Upper lobe of left lung (tissue), 4 donors: Measurements from ENCODE around the gene SLC5A12.

Experiments
- EP300 ChIP-seq, 4 donors: sonication (generic); formaldehyde crosslinking; IDR thresholded peaks; one replicate each; pipeline ENCODE4 v1.5.1; 2017; ENCODE audit warnings: antibody characterized with exemption in 4 of 4, control low read depth in 2 of 4
- POLR2A ChIP-seq, 4 donors: fragments of 450-650 bp; IDR thresholded peaks; one replicate each; pipeline ENCODE4 v1.5.1; 2016 to 2017; ENCODE audit warnings: antibody characterized with exemption in 4 of 4, mild to moderate bottlenecking in 2 of 4
- POLR2AphosphoS5 ChIP-seq, 2 donors: sonication (generic); formaldehyde crosslinking; IDR thresholded peaks; one replicate each; pipeline ENCODE4 v1.5.1; 2017; ENCODE audit warnings: antibody characterized with exemption in 2 of 2
- TF ChIP-seq, protein P1 (sequence below), 6 experiments: fragments of 450-650 bp in 4 of 6; fragments of 200-600 bp in 2 of 6; sonication (generic) in 2 of 6; IDR thresholded peaks; one replicate each; pipeline ENCODE4 v1.5.1; 2016 to 2019; ENCODE audit warnings: antibody characterized with exemption in 6 of 6

DNA sequence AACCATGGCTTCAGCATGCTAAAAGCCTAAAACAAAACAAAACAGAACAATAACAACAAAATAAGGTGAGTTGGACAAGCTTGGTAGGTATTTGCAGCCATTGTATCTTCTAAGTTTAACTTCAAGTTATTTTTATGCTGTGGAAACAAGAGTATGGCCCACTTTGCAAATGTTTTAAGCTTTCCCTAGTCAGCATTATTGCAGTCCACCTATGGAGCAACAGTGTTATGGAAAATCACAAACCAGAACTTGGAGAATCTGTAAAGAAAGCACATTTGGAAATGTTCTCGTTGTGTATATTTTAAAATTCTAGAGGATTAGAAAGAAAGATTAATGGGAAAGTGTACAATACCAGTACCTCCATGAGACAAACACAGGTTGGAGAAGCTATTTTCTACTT lies 7.4 kb upstream of the SLC5A12 start:
- TF ChIP-seq, protein P1, sequence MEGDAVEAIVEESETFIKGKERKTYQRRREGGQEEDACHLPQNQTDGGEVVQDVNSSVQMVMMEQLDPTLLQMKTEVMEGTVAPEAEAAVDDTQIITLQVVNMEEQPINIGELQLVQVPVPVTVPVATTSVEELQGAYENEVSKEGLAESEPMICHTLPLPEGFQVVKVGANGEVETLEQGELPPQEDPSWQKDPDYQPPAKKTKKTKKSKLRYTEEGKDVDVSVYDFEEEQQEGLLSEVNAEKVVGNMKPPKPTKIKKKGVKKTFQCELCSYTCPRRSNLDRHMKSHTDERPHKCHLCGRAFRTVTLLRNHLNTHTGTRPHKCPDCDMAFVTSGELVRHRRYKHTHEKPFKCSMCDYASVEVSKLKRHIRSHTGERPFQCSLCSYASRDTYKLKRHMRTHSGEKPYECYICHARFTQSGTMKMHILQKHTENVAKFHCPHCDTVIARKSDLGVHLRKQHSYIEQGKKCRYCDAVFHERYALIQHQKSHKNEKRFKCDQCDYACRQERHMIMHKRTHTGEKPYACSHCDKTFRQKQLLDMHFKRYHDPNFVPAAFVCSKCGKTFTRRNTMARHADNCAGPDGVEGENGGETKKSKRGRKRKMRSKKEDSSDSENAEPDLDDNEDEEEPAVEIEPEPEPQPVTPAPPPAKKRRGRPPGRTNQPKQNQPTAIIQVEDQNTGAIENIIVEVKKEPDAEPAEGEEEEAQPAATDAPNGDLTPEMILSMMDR (IDR thresholded peaks at IDR 0.05): no peak
- no peak for TF ChIP-seq EP300 (IDR thresholded peaks at IDR 0.05)
- TF ChIP-seq POLR2AphosphoS5 (IDR thresholded peaks at IDR 0.05): no peak
- TF ChIP-seq POLR2A (IDR thresholded peaks at IDR 0.05): no peak
